HepG2 (cell line): Measurements from ENCODE around the gene CC2D1A. TPM values are rescaled to one million over a fixed set of nuclear protein-coding genes. Genes with fewer than 3 reads are reported as not detected.

Experiments used
- CEBPB ChIP-seq: IDR thresholded peaks from 2 replicates; pipeline ENCODE4 v1.6.1; 2011; ENCODE audit warnings: low read depth, low read length, improper control_type of control experiment, borderline replicate concordance
- CTCF ChIP-seq: sonication (generic); formaldehyde crosslinking; IDR thresholded peaks from 2 replicates; pipeline ENCODE4 v1.5.0; 2020; ENCODE audit warnings: mild to moderate bottlenecking, missing genetic modification reagents, moderate library complexity
- FOXA1 ChIP-seq, 2 experiments: fragments of 450-650 bp in 1 of 2; sonication (generic) in 1 of 2; formaldehyde crosslinking in 1 of 2; IDR thresholded peaks; 2 replicates each; pipeline versions ENCODE4 v1.4.0 to v1.6.1; 2016 to 2020; ENCODE audit warnings: missing genetic modification reagents in 1 of 2
- FOXC1 ChIP-seq: sonication (generic); formaldehyde crosslinking; IDR thresholded peaks from 2 replicates; pipeline ENCODE4 v1.8.0; 2022; ENCODE audit warnings: mild to moderate bottlenecking, missing genetic modification reagents, borderline replicate concordance
- IKZF1 ChIP-seq: fragments of 450-650 bp; IDR thresholded peaks from 2 replicates; pipeline ENCODE4 v1.7.1; 2016
- NR2C2 ChIP-seq: sonication (generic); formaldehyde crosslinking; IDR thresholded peaks from 2 replicates; pipeline ENCODE4 v1.4.0; 2020; ENCODE audit warnings: missing genetic modification reagents, mild to moderate bottlenecking, moderate library complexity, borderline replicate concordance
- NR2F6 ChIP-seq, 2 experiments: IDR thresholded peaks; 2 replicates each; pipeline ENCODE4 v1.6.1; 2016; ENCODE audit warnings: antibody characterized with exemption in 1 of 2, mild to moderate bottlenecking in 1 of 2
- STAG1 ChIP-seq: sonication (generic); formaldehyde crosslinking; IDR thresholded peaks from 2 replicates; pipeline ENCODE4 v1.4.0; 2020; ENCODE audit warnings: missing genetic modification reagents
- ZNF331 ChIP-seq: sonication (generic); formaldehyde crosslinking; IDR thresholded peaks from 2 replicates; pipeline ENCODE4 v1.4.0; 2020; ENCODE audit warnings: missing genetic modification reagents
- ZNF441 ChIP-seq: sonication (generic); formaldehyde crosslinking; IDR thresholded peaks from 2 replicates; pipeline ENCODE4 v1.7.0; 2021; ENCODE audit warnings: missing genetic modification reagents, borderline replicate concordance
- ZNF839 ChIP-seq: sonication (generic); formaldehyde crosslinking; IDR thresholded peaks from 2 replicates; pipeline ENCODE4 v1.4.0; 2020; ENCODE audit warnings: missing genetic modification reagents, mild to moderate bottlenecking, borderline replicate concordance
- polyA plus RNA-seq, 8 experiments: library from polyadenylated mRNA; depleted of rRNA in 3 of 8; stranded (reverse) in 7 of 8; unstranded in 1 of 8; fragments of >200 nt; fragmentation: Illumina TruSeq in 4 of 8; extraction: Trizol in 4 of 8; gene quantifications; 2 replicates each; pipeline versions ENCODE4 v1.2.1 to v1.2.3, GENCODE V29; 2011 to 2016; ENCODE audit warnings: low read depth in 4 of 8, missing spikeins in 1 of 8, mixed read lengths in 1 of 8; ENCODE audit not compliant: insufficient read depth in 1 of 8
- total RNA-seq, 5 experiments: library from RNA; depleted of rRNA; stranded (reverse); fragments of >200 nt; fragmentation: Illumina TruSeq; extraction: Trizol; gene quantifications; 2 replicates each; pipeline ENCODE4 v1.2.3, GENCODE V29; 2016; ENCODE audit warnings: low read depth in 1 of 5
- TF ChIP-seq, protein P1 (sequence below): sonication (generic); formaldehyde crosslinking; IDR thresholded peaks from 2 replicates; pipeline ENCODE4 v1.4.0; 2020; ENCODE audit warnings: missing genetic modification reagents
- TF ChIP-seq, protein P2 (sequence below), 2 experiments: sonication (generic) in 1 of 2; formaldehyde crosslinking in 1 of 2; IDR thresholded peaks; 2 replicates each; pipeline versions ENCODE4 v1.4.0 to v1.6.1; 2018 to 2020; ENCODE audit warnings: missing genetic modification reagents in 2 of 2, borderline replicate concordance in 1 of 2, low read depth in 1 of 2, mild to moderate bottlenecking in 1 of 2, missing biosample characterization in 1 of 2
- TF ChIP-seq, protein P3 (sequence below): sonication (generic); formaldehyde crosslinking; IDR thresholded peaks from 2 replicates; pipeline ENCODE4 v1.5.0; 2020; ENCODE audit warnings: mild to moderate bottlenecking, missing genetic modification reagents, borderline replicate concordance

Gene CC2D1A
- total and polyA plus RNA-seq, 2 of the 13 experiments (the other 11 are each of a cell fraction or from before 2014, with no cell fraction given): 9.7 to 11.5 TPM

DNA sequence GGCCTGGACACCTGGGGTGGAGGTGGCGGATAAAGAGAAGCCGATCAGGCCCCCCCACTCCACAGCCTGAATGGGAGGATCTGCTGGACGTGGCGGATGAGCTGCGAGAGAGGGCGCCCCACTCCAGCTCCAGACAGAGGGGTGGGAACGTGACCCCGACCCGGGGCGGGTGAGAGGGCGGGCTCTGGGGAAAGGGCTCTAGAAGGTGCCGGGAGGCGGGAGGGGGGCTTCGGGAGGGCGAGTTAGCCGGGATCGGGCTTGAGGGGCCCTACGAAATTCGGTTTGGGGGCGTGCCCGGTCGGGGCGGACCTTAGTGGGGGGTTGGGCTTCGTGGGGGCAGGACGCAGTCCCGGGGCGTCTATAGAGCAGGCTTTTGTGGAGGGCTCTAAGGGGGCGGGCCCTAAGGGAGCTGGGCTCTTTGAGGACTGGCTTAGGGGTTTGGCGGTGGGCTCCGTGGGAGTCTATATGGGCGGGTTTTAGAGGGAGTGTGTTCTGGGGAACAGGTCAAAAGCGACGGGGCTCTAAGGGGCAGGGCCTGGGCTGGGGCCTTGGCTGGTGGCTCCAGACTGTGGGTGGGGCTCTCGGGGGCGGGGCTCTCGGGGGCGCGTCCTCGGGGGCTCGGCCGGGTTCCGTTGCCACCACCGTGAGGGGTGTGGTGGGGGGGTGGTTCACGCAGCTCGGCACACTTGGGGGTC, 33.2 kb upstream of the CC2D1A start (continued):
- TF ChIP-seq, protein P1, sequence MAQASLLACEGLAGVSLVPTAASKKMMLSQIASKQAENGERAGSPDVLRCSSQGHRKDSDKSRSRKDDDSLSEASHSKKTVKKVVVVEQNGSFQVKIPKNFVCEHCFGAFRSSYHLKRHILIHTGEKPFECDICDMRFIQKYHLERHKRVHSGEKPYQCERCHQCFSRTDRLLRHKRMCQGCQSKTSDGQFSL (CRISPR knock-in tag): peak; percentile 90
- TF ChIP-seq ZNF441 (CRISPR knock-in tag): no peak
- TF ChIP-seq FOXA1 (IDR thresholded peaks at IDR 0.05): no peak
- no peak for TF ChIP-seq FOXA1 (CRISPR knock-in tag; IDR thresholded peaks at IDR 0.05)
- TF ChIP-seq CTCF (CRISPR knock-in tag): peak; percentile 71
- no peak for TF ChIP-seq IKZF1
- peak; percentile 49; the same call in 1 of the 2 replicates for TF ChIP-seq NR2C2
- TF ChIP-seq ZNF331: no peak
- TF ChIP-seq, protein P2, sequence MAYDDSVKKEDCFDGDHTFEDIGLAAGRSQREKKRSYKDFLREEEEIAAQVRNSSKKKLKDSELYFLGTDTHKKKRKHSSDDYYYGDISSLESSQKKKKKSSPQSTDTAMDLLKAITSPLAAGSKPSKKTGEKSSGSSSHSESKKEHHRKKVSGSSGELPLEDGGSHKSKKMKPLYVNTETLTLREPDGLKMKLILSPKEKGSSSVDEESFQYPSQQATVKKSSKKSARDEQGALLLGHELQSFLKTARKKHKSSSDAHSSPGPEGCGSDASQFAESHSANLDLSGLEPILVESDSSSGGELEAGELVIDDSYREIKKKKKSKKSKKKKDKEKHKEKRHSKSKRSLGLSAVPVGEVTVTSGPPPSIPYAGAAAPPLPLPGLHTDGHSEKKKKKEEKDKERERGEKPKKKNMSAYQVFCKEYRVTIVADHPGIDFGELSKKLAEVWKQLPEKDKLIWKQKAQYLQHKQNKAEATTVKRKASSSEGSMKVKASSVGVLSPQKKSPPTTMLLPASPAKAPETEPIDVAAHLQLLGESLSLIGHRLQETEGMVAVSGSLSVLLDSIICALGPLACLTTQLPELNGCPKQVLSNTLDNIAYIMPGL (CRISPR knock-in tag; IDR thresholded peaks at IDR 0.05; ENCODE audit: borderline replicate concordance in 1 of 2, low read depth in 1 of 2): peak; percentile 48 to 69; a peak in 3 of 4 replicates
- no peak for TF ChIP-seq FOXC1 (CRISPR knock-in tag)
- TF ChIP-seq, protein P3, sequence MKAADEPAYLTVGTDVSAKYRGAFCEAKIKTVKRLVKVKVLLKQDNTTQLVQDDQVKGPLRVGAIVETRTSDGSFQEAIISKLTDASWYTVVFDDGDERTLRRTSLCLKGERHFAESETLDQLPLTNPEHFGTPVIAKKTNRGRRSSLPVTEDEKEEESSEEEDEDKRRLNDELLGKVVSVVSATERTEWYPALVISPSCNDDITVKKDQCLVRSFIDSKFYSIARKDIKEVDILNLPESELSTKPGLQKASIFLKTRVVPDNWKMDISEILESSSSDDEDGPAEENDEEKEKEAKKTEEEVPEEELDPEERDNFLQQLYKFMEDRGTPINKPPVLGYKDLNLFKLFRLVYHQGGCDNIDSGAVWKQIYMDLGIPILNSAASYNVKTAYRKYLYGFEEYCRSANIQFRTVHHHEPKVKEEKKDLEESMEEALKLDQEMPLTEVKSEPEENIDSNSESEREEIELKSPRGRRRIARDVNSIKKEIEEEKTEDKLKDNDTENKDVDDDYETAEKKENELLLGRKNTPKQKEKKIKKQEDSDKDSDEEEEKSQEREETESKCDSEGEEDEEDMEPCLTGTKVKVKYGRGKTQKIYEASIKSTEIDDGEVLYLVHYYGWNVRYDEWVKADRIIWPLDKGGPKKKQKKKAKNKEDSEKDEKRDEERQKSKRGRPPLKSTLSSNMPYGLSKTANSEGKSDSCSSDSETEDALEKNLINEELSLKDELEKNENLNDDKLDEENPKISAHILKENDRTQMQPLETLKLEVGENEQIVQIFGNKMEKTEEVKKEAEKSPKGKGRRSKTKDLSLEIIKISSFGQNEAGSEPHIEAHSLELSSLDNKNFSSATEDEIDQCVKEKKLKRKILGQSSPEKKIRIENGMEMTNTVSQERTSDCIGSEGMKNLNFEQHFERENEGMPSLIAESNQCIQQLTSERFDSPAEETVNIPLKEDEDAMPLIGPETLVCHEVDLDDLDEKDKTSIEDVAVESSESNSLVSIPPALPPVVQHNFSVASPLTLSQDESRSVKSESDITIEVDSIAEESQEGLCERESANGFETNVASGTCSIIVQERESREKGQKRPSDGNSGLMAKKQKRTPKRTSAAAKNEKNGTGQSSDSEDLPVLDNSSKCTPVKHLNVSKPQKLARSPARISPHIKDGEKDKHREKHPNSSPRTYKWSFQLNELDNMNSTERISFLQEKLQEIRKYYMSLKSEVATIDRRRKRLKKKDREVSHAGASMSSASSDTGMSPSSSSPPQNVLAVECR: peak; percentile 40; the same call in 1 of the 2 replicates
- no peak for TF ChIP-seq NR2F6 (IDR thresholded peaks at IDR 0.05)
- peak; percentile 45; the same call in 1 of the 2 replicates for TF ChIP-seq NR2F6 (CRISPR knock-in tag; IDR thresholded peaks at IDR 0.05)
- TF ChIP-seq ZNF839: no peak
- TF ChIP-seq STAG1: peak; percentile 46
- TF ChIP-seq CEBPB: no peak
